Activated naive CD8-positive, alpha-beta T cell treated with anti-CD3 and anti-CD28 coated beads for 36 hours (primary cell): Measurements from ENCODE around the gene P2RY4. TPM values are rescaled to one million over a fixed set of nuclear protein-coding genes. Genes with fewer than 3 reads are reported as not detected.
"Not testable (repeated sequence)": the region's sequence is repeated elsewhere in the genome, so short reads cannot be mapped to it uniquely, and the experiment has no call there.

Experiments used
- DNase-seq: peaks from one replicate; pipeline ENCODE4 v3.0.0; 2021
- H3K27ac Mint-ChIP-seq: one replicate; pipeline ENCODE4 v1.8.0; 2022; ENCODE audit warnings: mild to moderate bottlenecking, moderate library complexity, mixed read lengths
- H3K27me3 Mint-ChIP-seq: one replicate; pipeline ENCODE4 v1.8.0; 2022; ENCODE audit warnings: mild to moderate bottlenecking, mixed read lengths
- H3K36me3 Mint-ChIP-seq: one replicate; pipeline ENCODE4 v1.8.0; 2021; ENCODE audit warnings: mild to moderate bottlenecking, mixed read lengths
- H3K4me1 Mint-ChIP-seq: one replicate; pipeline ENCODE4 v1.8.0; 2021; ENCODE audit warnings: mixed read lengths
- H3K4me3 Mint-ChIP-seq: one replicate; pipeline ENCODE4 v1.8.0; 2022; ENCODE audit warnings: mild to moderate bottlenecking, moderate library complexity, mixed read lengths
- H3K9me3 Mint-ChIP-seq: one replicate; pipeline ENCODE4 v1.8.0; 2022; ENCODE audit warnings: mixed read lengths
- total RNA-seq, 2 experiments: library from RNA; stranded (reverse); gene quantifications; one replicate each; pipeline ENCODE4 v1.2.3, GENCODE V29; 2021

P2RY4 gene
- under 1 TPM in 1 of 2 experiments, not detected in 1; 0.12 TPM for total RNA-seq

DNA sequence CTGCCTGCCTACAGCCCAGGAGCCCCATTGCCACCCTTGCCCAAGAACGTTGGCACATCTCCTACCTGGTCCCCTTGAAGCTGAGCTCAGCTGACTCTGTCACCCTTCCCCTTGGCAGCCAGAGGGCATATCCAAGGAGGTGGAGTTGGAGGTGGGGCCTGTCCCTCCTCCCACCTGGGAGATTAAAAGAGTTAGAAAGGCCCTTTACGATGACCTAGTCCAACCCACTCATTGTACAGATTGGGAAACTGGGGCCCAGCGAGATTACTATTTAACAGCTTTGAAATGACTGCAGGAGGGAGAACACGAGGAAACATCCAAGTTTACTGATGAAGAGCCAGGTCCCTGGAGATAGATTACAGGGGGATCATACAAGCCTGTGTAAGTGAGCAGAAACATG lies at the start of gene P2RY4:
Gene P2RY4 (minus strand): TSS at position 101 of the 400 bp plus-strand sequence. CDS start 580 bp downstream, outside the sequence.
- Mint-ChIP-seq H3K4me3 (no peak within 1 kb of the TSS), H3K9me3 (no peaks in the 10 kb centered on the region), H3K36me3 (peaks cover 3% of the 10 kb centered on the region), H3K27ac (no peak within 1 kb of the TSS), H3K27me3 (no peaks in the 10 kb centered on the region), H3K4me1 (no peaks in the 10 kb centered on the region)
- no peak for DNase-seq

DNA sequence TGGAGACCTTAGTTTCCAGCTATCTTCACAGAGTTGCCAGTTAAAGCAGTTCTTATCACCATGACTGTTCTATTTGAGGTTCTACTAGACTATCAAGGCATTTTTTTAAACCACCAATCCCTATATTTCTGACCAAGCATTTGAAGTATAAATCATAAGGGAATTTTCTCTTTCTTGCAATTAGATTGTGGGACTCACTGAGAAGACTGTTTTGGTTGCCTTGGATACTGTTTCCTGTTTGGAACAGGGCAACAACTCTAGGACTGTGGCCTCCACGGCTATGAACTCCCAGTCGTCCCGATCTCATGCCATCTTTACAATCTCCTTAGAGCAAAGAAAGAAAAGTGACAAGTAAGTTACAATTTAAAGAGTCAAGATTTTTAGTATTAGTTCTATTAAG lies 41.7 kb upstream of the P2RY4 start:
- Mint-ChIP-seq H3K36me3 (peaks cover 23% of the 10 kb centered on the region), H3K4me3 (no peak overlapping the region), H3K27me3 (no peaks in the 10 kb centered on the region), H3K4me1 (no peaks in the 10 kb centered on the region), H3K27ac (no peak overlapping the region), H3K9me3 (peaks cover 1% of the 10 kb centered on the region)
- DNase-seq: no peak

DNA sequence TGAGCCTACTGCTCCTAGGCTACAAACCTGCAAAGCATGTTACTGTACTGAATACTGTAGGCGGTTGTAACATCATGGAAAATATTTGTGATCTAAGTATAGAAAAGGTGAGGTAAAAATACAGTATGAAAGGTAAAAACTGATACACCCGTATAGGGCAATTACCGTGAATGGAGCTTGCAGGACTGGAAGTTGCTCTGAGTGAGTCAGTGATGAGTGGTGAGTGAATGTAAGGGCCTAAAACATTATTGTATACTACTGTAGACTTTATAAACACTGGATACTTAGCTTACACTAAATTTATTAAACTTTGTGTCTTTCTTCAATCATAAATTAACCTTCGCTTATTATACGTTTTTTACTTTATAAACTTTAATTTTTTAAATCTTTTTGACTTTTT lies 33.6 kb upstream of the P2RY4 start:
- Mint-ChIP-seq H3K4me1 (peaks cover 9% of the 10 kb centered on the region), H3K9me3 (no peaks in the 10 kb centered on the region), H3K27me3 (no peaks in the 10 kb centered on the region), H3K4me3 (no peak overlapping the region), H3K27ac (no peak overlapping the region), H3K36me3 (peaks cover 4% of the 10 kb centered on the region)
- no peak for DNase-seq

DNA sequence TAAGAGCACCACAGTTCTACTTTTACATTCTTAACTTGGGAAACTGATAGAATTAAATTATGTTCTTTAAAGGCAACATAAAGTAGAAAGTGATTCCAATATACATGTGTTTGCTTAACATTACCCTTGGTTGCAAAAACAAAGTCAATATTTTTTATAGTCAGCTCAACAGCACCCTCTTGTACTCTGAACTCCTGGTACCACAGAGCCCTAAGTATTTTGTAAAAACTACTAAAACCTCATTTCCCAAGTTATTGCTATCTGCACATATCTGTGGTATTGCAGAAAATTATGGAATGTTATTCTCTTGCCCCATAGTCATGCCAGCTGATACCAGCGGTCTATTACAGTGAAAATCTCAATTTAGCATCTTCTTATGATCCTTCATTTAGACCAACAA lies 32.8 kb upstream of the P2RY4 start:
- DNase-seq: no peak

DNA sequence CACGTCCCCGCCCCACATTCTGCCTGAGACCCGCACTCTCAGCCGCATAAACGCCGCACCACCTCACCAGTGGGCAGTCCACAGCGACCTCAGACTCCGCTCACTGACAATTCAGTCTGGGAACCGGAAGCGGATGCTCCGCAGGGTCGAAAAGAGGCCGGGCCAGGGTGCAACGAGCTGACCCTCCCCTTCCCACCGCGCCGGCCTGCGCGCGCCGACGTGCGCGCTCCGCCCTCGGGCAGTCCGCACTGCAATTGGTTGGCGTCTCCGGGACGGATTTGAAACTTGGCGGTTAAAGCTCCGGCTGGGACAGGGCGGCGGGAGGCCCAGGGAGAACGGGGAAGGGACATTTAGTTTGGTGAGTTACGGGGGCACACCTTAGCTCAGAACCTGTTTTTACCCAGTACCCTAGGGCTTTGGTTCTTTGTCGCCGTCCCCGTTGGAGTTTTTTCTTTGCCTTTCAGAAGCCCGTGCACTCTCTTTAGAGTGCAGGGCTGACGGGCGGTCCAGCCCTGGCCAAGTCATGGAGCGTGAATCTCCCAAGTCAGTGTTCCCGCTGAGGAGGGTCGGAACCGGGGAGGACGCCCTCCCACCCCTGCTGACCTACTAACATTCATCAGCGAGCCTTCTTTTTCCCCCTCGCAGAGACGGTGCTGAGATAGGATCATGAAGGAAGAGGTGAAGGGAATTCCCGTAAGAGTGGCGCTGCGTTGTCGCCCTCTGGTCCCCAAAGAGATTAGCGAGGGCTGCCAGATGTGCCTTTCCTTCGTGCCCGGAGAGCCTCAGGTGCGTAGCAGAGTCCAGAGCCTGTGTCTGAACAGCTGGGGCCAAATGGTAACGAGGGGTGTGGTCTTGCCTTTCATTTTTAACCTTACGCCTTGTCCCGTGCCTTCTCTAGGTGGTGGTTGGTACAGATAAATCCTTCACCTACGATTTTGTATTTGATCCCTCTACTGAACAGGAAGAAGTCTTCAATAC lies 30.1 kb upstream of the P2RY4 start, which contains the start of the genes KIF4A and PDZD11:
Gene KIF4A (plus strand): TSS at position 312 of the 978 bp plus-strand sequence. CDS start 355 bp downstream, at position 667.
Gene PDZD11 (minus strand): TSS at position 135 of the 978 bp plus-strand sequence. CDS start 586 bp downstream, outside the sequence.
- Mint-ChIP-seq H3K27me3 (no peaks in the 10 kb centered on the region), H3K9me3 (no peaks in the 10 kb centered on the region), H3K27ac (peak within 1 kb of the TSS; percentile 86), H3K36me3 (peaks cover 9% of the 10 kb centered on the region), H3K4me1 (peaks cover 9% of the 10 kb centered on the region), H3K4me3 (peak within 1 kb of the TSS; percentile 90)
- peak; percentile 85 for DNase-seq

More for the DNA sequence above, 32.8 kb upstream of the P2RY4 start:
- peaks cover 4% of the 10 kb centered on the region for H3K36me3 Mint-ChIP-seq
- peaks cover 9% of the 10 kb centered on the region for H3K4me1 Mint-ChIP-seq
- H3K27ac Mint-ChIP-seq: no peak overlapping the region
- H3K27me3 Mint-ChIP-seq: no peaks in the 10 kb centered on the region
- H3K9me3 Mint-ChIP-seq: no peaks in the 10 kb centered on the region
- no peak overlapping the region for H3K4me3 Mint-ChIP-seq

DNA sequence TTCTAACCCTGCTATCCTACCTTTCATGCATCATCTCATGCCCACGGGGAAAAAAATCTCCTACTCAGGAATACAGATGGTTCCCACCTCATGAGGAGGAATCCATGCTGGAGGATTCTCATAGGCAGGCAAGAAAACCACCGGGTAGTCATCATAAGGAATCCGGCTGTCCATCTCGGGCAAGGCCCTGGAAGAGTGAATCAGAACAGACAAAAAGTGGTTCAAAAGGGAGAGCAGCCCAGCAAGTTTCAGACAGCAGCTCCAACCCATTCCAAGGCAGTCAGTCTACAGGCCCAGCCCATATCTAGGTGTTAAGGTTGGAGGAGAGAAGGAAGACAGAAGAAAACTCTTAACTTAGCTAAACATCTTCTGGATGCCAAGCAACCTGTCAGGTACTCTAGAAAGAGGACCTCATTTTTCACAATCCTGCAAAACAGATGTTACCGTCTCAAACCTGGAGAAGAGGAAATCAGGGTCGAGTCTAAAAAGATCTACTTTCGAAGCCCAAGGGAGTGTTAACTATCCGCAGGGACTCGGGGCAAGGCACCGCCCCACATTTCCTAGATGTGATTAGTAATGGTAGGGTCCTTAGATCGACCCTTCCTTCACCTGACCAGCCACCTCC lies 29.3 kb upstream of the P2RY4 start:
- H3K4me1 Mint-ChIP-seq: peaks cover 9% of the 10 kb centered on the region

DNA sequence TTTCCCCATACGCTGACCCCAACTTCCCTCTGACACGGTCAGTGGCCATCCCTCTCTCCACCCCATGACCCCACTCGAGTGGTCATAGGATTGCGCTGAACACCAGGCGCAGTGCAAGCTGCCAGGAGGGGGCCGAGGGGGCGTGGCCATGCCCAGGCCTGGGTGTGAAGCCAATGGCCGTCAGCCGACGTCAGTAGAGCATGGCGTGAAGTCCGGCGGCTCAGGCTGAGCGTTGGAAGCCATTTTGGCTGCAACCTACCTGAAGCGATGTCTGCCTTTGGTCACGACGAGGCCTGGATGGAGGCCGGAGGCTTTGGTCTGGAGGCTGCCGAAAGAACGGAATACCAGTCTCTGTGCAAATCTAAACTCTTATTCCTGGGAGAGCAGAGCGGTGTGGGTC lies 21.9 kb upstream of the P2RY4 start, which contains the start of gene RAB41:
Gene RAB41 (plus strand): TSS at position 222 of the 400 bp plus-strand sequence. CDS start 46 bp downstream, at position 268.
- Mint-ChIP-seq H3K27me3 (no peaks in the 10 kb centered on the region), H3K9me3 (no peaks in the 10 kb centered on the region), H3K4me3 (no peak within 1 kb of the TSS), H3K27ac (no peak within 1 kb of the TSS), H3K4me1 (no peaks in the 10 kb centered on the region), H3K36me3 (peaks cover 18% of the 10 kb centered on the region)
- no peak for DNase-seq

More for the DNA sequence above, 29.3 kb upstream of the P2RY4 start:
- H3K9me3 Mint-ChIP-seq: no peaks in the 10 kb centered on the region
- DNase-seq: no peak
- peak overlapping the region; percentile 90 for H3K4me3 Mint-ChIP-seq
- H3K27me3 Mint-ChIP-seq: no peaks in the 10 kb centered on the region
- H3K27ac Mint-ChIP-seq: peak overlapping the region; percentile 86
- peaks cover 9% of the 10 kb centered on the region for H3K36me3 Mint-ChIP-seq

DNA sequence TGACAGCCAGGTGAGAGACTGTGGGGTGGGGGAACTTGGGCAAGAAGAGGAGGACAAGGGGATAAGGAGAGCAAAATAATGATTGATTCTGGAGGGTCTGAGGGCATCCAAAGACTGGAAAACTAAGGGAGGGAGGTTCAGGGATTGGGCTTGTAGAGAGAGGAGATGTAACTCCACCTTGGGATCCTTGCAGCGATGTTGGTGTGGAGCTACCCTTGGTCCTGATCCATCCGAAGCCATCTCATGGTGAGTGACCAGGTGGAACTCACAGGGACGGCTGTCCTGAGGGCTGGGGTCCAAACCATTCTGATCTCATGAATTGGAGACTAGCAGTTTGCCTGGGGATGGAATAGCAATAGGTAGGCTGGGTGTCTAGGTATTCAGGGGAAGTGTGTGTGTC lies 20.6 kb upstream of the P2RY4 start:
- H3K36me3 Mint-ChIP-seq: peaks cover 11% of the 10 kb centered on the region
- H3K4me1 Mint-ChIP-seq: no peaks in the 10 kb centered on the region
- H3K27ac Mint-ChIP-seq: no peak overlapping the region
- no peak for DNase-seq
- no peaks in the 10 kb centered on the region for H3K27me3 Mint-ChIP-seq
- no peaks in the 10 kb centered on the region for H3K9me3 Mint-ChIP-seq
- no peak overlapping the region for H3K4me3 Mint-ChIP-seq

DNA sequence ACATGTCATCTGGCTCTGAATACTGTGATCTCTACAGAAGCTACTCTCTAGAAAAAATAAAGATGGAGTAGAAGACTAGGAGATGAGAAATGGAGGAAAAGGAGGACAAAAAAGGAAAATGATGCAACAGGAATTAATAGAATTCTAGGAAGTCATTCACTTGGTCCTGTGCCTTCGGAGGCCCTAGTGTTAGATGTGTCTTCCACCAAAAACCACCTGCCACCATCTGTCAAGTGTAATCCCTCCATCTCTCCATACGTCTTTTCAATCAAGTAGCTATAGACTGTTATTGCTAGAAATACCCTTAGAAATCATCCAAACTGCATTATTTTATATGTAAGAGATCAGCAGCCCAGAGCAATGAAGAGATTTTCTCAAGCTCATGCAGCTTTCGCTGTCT lies 19.1 kb upstream of the P2RY4 start:
- DNase-seq: no peak
- Mint-ChIP-seq H3K27me3 (no peaks in the 10 kb centered on the region), H3K36me3 (peaks cover 11% of the 10 kb centered on the region), H3K9me3 (no peaks in the 10 kb centered on the region), H3K4me3 (no peak overlapping the region), H3K27ac (no peak overlapping the region), H3K4me1 (no peaks in the 10 kb centered on the region)

DNA sequence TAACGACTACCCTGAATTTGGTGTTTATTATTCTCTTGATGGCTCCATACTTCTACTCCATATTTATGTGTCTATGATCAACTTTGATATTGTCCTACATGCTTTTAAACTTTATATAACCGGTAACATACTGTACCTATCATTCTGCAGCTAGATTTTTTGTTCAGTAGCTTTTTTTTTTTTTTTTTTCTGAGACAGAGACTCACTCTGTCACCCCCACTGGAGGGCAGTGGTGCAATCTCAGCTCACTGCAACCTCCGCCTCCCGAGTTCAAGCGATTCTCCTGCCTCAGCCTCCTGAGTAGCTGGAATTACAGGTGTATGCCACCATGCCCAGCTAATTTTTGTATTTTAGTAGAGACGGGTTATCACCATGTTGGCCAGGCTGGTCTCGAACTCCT lies 14.0 kb upstream of the P2RY4 start:
- not testable (repeated sequence) for H3K27ac Mint-ChIP-seq, H3K36me3 Mint-ChIP-seq, DNase-seq, H3K4me1 Mint-ChIP-seq, H3K27me3 Mint-ChIP-seq, H3K9me3 Mint-ChIP-seq, H3K4me3 Mint-ChIP-seq

DNA sequence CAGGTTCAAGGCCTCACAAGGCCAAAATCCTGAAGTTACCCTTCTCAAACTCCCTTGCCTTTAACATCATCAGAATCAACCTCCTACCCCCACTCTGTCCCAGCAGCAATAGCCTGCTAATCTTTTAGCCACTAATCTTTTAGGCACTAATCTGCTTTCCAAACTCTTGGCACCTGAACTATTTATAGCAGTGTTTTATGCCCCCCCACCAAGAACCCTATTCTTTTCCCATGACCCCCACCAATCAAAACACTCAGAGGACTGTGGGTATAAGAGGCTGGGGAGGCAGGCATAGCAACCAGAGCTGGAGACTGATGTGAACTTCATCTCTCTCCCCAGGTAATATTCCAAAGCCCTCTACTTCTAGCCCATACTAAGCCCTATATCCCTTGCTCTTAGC lies 8.0 kb upstream of the P2RY4 start, which contains the start of gene ARR3:
Gene ARR3 (plus strand): TSS at position 301 of the 400 bp plus-strand sequence. CDS start 1,052 bp downstream, outside the sequence.
- Mint-ChIP-seq H3K27me3 (no peaks in the 10 kb centered on the region), H3K4me3 (no peak within 1 kb of the TSS), H3K36me3 (peaks cover 1% of the 10 kb centered on the region), H3K27ac (no peak within 1 kb of the TSS), H3K4me1 (no peaks in the 10 kb centered on the region), H3K9me3 (no peaks in the 10 kb centered on the region)
- DNase-seq: no peak

DNA sequence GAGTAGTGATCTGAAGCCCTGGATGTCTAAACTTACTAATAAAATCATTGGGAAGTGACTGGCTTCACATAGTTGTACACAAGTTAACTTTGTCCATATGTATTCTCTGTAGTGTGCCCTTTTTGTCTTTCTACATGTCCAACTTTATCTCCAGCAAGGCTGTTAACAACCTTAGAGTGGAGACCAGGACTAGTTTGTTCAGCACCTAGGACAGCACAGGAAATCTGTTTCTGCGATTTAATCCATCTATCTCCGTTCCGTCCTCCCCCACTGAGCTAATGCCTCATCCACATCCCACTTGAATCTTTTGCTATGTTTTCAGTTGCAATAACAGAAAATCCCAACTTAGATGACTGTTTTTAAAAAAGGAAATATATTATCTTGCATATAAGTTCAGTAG lies 4.8 kb upstream of the P2RY4 start:
- Mint-ChIP-seq H3K9me3 (no peaks in the 10 kb centered on the region), H3K36me3 (peaks cover 1% of the 10 kb centered on the region), H3K4me1 (no peaks in the 10 kb centered on the region), H3K4me3 (no peak overlapping the region), H3K27me3 (no peaks in the 10 kb centered on the region), H3K27ac (no peak overlapping the region)
- no peak for DNase-seq

DNA sequence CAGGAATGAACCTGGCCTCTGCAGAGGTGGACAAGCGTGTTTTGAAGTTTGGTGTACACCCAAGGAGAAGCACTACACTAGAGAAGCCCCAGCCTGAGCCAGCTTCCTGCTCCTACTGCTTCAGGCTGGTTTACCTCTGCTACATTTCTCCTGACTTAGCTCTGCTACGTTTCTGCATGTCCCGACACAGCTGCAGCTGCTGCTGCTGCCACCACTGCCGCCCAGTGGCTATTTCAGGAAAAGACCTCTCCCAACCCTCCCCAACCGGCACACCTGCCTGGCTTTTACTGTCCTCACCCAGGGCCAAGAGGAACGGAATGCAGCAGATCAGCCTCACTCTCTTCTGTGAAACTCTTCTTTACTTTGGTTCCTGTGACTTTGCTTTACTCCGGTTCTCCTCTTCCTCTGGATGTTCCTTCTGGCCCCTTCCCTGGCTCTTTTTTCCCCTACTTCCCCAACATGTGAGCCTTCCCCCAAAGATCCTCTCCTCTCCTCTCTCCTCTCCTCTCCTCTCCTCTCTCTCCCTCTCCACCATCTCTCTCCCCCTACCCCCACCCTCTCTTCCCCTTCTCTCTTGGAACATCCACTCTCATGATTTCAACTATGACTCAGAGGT lies 3.1 kb upstream of the P2RY4 start:
- Mint-ChIP-seq H3K4me3 (no peak overlapping the region), H3K27ac (no peak overlapping the region), H3K36me3 (peaks cover 3% of the 10 kb centered on the region), H3K9me3 (no peaks in the 10 kb centered on the region), H3K27me3 (no peaks in the 10 kb centered on the region), H3K4me1 (no peaks in the 10 kb centered on the region)
- peak; percentile 36 for DNase-seq

DNA sequence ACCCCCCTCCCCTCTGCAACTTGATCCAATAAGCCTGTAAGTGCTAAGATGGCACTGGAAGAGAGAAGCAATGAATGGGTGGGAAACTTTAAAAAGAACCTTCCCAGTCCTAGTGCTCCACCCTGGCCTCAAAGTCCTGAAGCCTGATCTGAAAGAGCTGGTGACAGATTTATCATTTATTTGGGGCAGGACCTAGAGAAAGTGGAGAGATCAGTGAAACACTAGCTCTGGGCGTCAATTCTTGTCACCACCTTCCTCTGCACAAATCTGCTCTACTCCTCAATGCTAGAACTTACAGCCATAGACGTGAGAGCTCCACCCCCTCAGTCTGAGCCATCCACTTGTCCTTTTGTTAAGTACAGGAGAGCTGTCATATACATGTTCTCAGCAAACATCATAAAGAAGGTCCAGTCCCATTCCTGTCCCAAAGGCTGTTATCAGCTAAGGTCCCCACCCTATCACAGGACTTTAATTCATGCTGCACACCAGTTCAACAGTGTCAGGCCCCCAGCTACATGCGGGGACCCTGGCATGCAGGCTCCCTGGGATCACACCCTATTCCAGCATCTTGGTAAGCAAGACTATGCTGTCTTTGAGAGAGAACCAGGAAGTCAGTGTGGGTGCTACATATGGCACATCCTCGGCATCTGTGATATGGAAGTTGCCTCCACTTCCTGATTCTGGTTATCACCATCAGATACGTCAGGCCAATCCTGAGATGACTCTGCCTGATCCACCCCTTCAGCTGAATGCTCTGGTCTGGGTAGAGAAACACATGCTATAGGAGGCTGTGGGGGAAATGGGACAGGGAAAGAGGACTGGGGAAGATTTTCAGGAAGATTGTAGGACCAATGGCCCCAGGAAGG lies 2.3 kb downstream of the P2RY4 start:
- Mint-ChIP-seq H3K36me3 (peaks cover 10% of the 10 kb centered on the region), H3K4me1 (peaks cover 15% of the 10 kb centered on the region), H3K9me3 (no peaks in the 10 kb centered on the region), H3K27ac (no peak overlapping the region), H3K4me3 (peak overlapping the region; percentile 11), H3K27me3 (no peaks in the 10 kb centered on the region)
- DNase-seq: no peak
